Liver (tissue), 9 donors: ENCODE data around the gene PRCC. TPM values are rescaled to one million over a fixed set of nuclear protein-coding genes. Genes with fewer than 3 reads are reported as not detected.

ENCODE experiments used
- DNase-seq: peaks from one replicate; pipeline ENCODE4 v3.0.0-alpha.2; 2017; ENCODE audit warnings: low spot score
- H3K27ac ChIP-seq, 2 donors: one replicate each; pipeline ENCODE4 v1.7.0; 2013; ENCODE audit warnings: inconsistent platforms in 2 of 2, low read length in 2 of 2, control low read depth in 1 of 2, low read depth in 1 of 2, mild to moderate bottlenecking in 1 of 2
- H3K27me3 ChIP-seq, 4 donors: one replicate each; pipeline versions ENCODE4 v1.6.1 to v1.7.0; 2013; ENCODE audit warnings: low read length in 3 of 4, inconsistent platforms in 1 of 4, mild to moderate bottlenecking in 1 of 4, moderate library complexity in 1 of 4; ENCODE audit not compliant: control insufficient read depth in 4 of 4, insufficient read depth in 4 of 4
- H3K36me3 ChIP-seq, 4 donors: one replicate each; pipeline versions ENCODE4 v1.6.1 to v1.7.0; 2013; ENCODE audit warnings: low read length in 3 of 4, mild to moderate bottlenecking in 3 of 4, low read depth in 1 of 4, moderate library complexity in 1 of 4; ENCODE audit not compliant: control insufficient read depth in 4 of 4, insufficient read depth in 3 of 4
- H3K4me1 ChIP-seq, 4 donors: one replicate each; pipeline versions ENCODE4 v1.6.1 to v1.7.0; 2013; ENCODE audit warnings: low read length in 3 of 4, mild to moderate bottlenecking in 3 of 4, moderate library complexity in 1 of 4; ENCODE audit not compliant: control insufficient read depth in 4 of 4, insufficient read depth in 4 of 4
- H3K4me3 ChIP-seq, 3 donors: one replicate each; pipeline versions ENCODE4 v1.6.1 to v1.7.0; 2013; ENCODE audit warnings: low read length in 3 of 3, control low read depth in 1 of 3, low read depth in 1 of 3, mild to moderate bottlenecking in 1 of 3
- H3K9ac ChIP-seq, 2 donors: one replicate each; pipeline ENCODE4 v1.7.0; 2013; ENCODE audit warnings: low read length in 2 of 2, mild to moderate bottlenecking in 2 of 2, moderate library complexity in 2 of 2, control low read depth in 1 of 2, low read depth in 1 of 2
- H3K9me3 ChIP-seq, 4 donors: one replicate each; pipeline versions ENCODE4 v1.6.1 to v1.7.0; 2013; ENCODE audit warnings: low read length in 3 of 4; ENCODE audit not compliant: control insufficient read depth in 4 of 4
- CTCF ChIP-seq: fragments of 150-350 bp; IDR thresholded peaks from 2 replicates; pipeline ENCODE4 v1.5.1; 2017; ENCODE audit warnings: improper control_type of control experiment, low read depth, low read length; ENCODE audit not compliant: missing input control
- FOXA1 ChIP-seq: IDR thresholded peaks from 2 replicates; pipeline ENCODE4 v1.6.1; 2016; ENCODE audit warnings: antibody characterized with exemption
- GABPA ChIP-seq, 2 donors: IDR thresholded peaks in 1 of 2; conservative IDR thresholded peaks in 1 of 2; 2 replicates each; pipeline ENCODE4 v1.6.1; 2016; ENCODE audit warnings: antibody characterized with exemption in 2 of 2, mild to moderate bottlenecking in 1 of 2, moderate library complexity in 1 of 2
- HNF4A ChIP-seq, 2 donors: conservative IDR thresholded peaks; 2 replicates each; pipeline ENCODE4 v1.6.1; 2016; ENCODE audit warnings: antibody characterized with exemption in 2 of 2, mild to moderate bottlenecking in 2 of 2
- HNF4G ChIP-seq: IDR thresholded peaks from 2 replicates; pipeline ENCODE4 v1.6.1; 2016; ENCODE audit warnings: antibody characterized with exemption
- JUND ChIP-seq, 2 donors: IDR thresholded peaks; 2 replicates each; pipeline ENCODE4 v1.6.1; 2016; ENCODE audit warnings: antibody characterized with exemption in 2 of 2
- MAX ChIP-seq: IDR thresholded peaks from 2 replicates; pipeline ENCODE4 v1.6.1; 2016; ENCODE audit warnings: antibody characterized with exemption
- NR2F2 ChIP-seq: IDR thresholded peaks from 2 replicates; pipeline ENCODE4 v1.6.1; 2016; ENCODE audit warnings: antibody characterized with exemption
- RAD21 ChIP-seq, 2 donors: IDR thresholded peaks; 2 replicates each; pipeline ENCODE4 v1.6.1; 2016; ENCODE audit warnings: antibody characterized with exemption in 2 of 2, mild to moderate bottlenecking in 2 of 2
- REST ChIP-seq: IDR thresholded peaks from 2 replicates; pipeline ENCODE4 v1.6.1; 2016; ENCODE audit warnings: antibody characterized with exemption, mild to moderate bottlenecking
- RXRA ChIP-seq, 2 donors: IDR thresholded peaks; 2 replicates each; pipeline ENCODE4 v1.6.1; 2017 to 2018; ENCODE audit warnings: antibody characterized with exemption in 2 of 2, mild to moderate bottlenecking in 1 of 2
- SP1 ChIP-seq: IDR thresholded peaks from 2 replicates; pipeline ENCODE4 v1.6.1; 2018; ENCODE audit warnings: antibody characterized with exemption, mild to moderate bottlenecking
- TAF1 ChIP-seq: conservative IDR thresholded peaks from 2 replicates; pipeline ENCODE4 v1.6.1; 2016; ENCODE audit warnings: antibody characterized with exemption, mild to moderate bottlenecking
- YY1 ChIP-seq: IDR thresholded peaks from 2 replicates; pipeline ENCODE4 v1.6.1; 2016; ENCODE audit warnings: antibody characterized with exemption, mild to moderate bottlenecking
- ZBTB33 ChIP-seq: IDR thresholded peaks from 2 replicates; pipeline ENCODE4 v1.6.1; 2016; ENCODE audit warnings: antibody characterized with exemption
- WGBS: extraction: QIAGEN DNeasy Blood & Tissue Kit; methylation state at CpG from one replicate; pipeline ENCODE4 v1.1.7; 2013; 5-methylcytosine and 5-hydroxymethylcytosine counted together
- polyA plus RNA-seq, 2 donors: library from polyadenylated mRNA; stranded (reverse) in 1 of 2; unstranded in 1 of 2; fragments of 200-250 nt in 1 of 2; fragments of >200 nt in 1 of 2; fragmentation: Nextera tagmentation in 1 of 2; extraction: Ambion mirVana in 1 of 2; gene quantifications; one replicate each; pipeline versions ENCODE4 v1.2.1 to v1.2.3, GENCODE V29; 2013 to 2015
- total RNA-seq, 2 donors: library from RNA; depleted of rRNA; stranded (reverse); fragments of >200 nt; gene quantifications; one replicate each; pipeline ENCODE4 v1.2.3, GENCODE V29; 2014
- donor health status: healthy.
- donor health status: healthy.
- donor health status: healthy.
- donor health status: healthy.
- donor health status: healthy.

PRCC gene
- total and polyA plus RNA-seq, 4 donors, result 8.8 to 19.3 (median 14.3) TPM

GRCh38 chr1:156746728-156747631 lies 20.4 kb upstream of the PRCC start (continued):
- TF ChIP-seq ZBTB33, result no peak

- no peak for DNase-seq
- Histone ChIP-seq H3K4me1 (peaks cover 3 to 56% (median 50%) of the 10 kb centered on the region in 4 donors), H3K27ac (peak overlapping the region; percentile 96 to 97), H3K9ac (peak overlapping the region; percentile 93 to 97), H3K36me3 (peaks cover 5 to 15% (median 13%) of the 10 kb centered on the region in 4 donors), H3K9me3 (no peaks in the 10 kb centered on the region), H3K4me3 (peak overlapping the region; percentile 79 to 92 (median 86)), H3K27me3 (no peaks in the 10 kb centered on the region)
- WGBS, result 3% methylated on average over 8 of the region's 8 CpGs
- peak; percentile 30 to 31 for TF ChIP-seq HNF4A (conservative IDR thresholded peaks at IDR 0.05)
- no peak for TF ChIP-seq CTCF
These were observed 19.3 kb upstream of the PRCC start for GRCh38 chr1:156747742-156748669.

GRCh38 chr1:156748670-156749418 lies 18.5 kb upstream of the PRCC start:
- Histone ChIP-seq H3K27ac (peak overlapping the region; percentile 96 to 97), H3K36me3 (peaks cover 3 to 8% (median 4%) of the 10 kb centered on the region in 4 donors), H3K9ac (peak overlapping the region; percentile 93 to 97), H3K9me3 (no peaks in the 10 kb centered on the region), H3K27me3 (no peaks in the 10 kb centered on the region), H3K4me1 (peaks cover 6 to 61% (median 56%) of the 10 kb centered on the region in 4 donors), H3K4me3 (peak overlapping the region; percentile 79 to 92 (median 86))
- DNase-seq, result peak; percentile 72
- WGBS, result 7% methylated on average over 9 of the region's 9 CpGs
- TF ChIP-seq GABPA (IDR thresholded peaks at IDR 0.05 in 1 of 2, conservative IDR thresholded peaks at IDR 0.05 in 1 of 2) (peak in 1 of 2 donors; percentile 62), YY1 (no peak), RXRA (IDR thresholded peaks at IDR 0.05) (peak; percentile 24 to 49), MAX (no peak), TAF1 (no peak), REST (no peak), JUND (IDR thresholded peaks at IDR 0.05) (no peak), RAD21 (IDR thresholded peaks at IDR 0.05) (peak in 1 of 2 donors; percentile 8), FOXA1 (no peak), ZBTB33 (no peak), NR2F2 (no peak), HNF4G (no peak), SP1 (peak; percentile 38), HNF4A (conservative IDR thresholded peaks at IDR 0.05) (peak; percentile 14 to 23)
